ENCODE measurements around the gene COMMD6. TPM values are rescaled to one million over a fixed set of nuclear protein-coding genes. Genes with fewer than 3 reads are reported as not detected.

The COMMD6 gene
- total and polyA plus RNA-seq, 2 of the 4 experiments (the other 2 are of a cell fraction), result 63.5 to 144 TPM

DNA sequence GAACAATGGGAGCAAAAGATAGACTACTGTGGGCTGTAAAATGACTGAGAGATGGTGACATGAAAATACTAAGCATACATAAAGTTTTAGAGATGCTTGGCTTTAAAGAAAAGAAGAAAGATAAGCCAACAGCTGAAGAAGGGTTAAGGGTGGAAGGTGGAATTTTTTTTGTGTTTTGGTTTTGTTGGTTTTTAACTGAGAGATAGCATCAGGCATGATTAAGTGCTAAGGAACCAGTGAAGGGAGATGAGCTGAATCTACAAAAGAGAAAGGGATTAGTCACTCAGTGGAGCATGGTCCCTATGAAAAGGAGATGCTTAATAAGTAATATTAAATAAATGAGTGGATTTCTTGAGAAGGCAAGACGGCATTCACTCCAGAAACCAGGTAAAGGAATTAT lies 43.1 kb downstream of the COMMD6 start:
- CTCF ChIA-PET, result no interaction called here
- 0 out of 3 replicates have a peak overlapping the region, but pooled peaks have one; percentile 20 for H2BK15ac ChIP-seq (ENCODE audit: low read depth, low read length)
- POLR2A ChIA-PET (ENCODE audit: unreplicated experiment), result no interaction called here
- no peaks in the 10 kb centered on the region for H3K36me3 ChIP-seq (ENCODE audit: control insufficient read depth, insufficient read depth, low read length)
- H3K14ac ChIP-seq (replicated peaks; ENCODE audit: low read depth, low read length), result no peak overlapping the region
- DNase-seq (peak; percentile 22), ATAC-seq (ENCODE audit: low read depth) (0 out of 2 replicates have a peak, but pooled peaks have one; percentile 21)
- H4K20me1 ChIP-seq (ENCODE audit: insufficient read depth, low read length), result no peaks in the 10 kb centered on the region
- no peak overlapping the region for H3K4me2 ChIP-seq (ENCODE audit: low read depth, low read length)
- H3K56ac ChIP-seq (ENCODE audit: extremely low read depth, insufficient read depth, low read length), result no peak overlapping the region
- H3K4ac ChIP-seq (ENCODE audit: low read depth, low read length), result no peak overlapping the region
- H3K18ac ChIP-seq (ENCODE audit: low read depth, low read length), result peak overlapping the region; percentile 47; the same call in 1 of the 2 replicates
- dilution Hi-C loops (cut with HindIII; ENCODE audit: low sequenced_read_pairs, unreplicated experiment) (no loop called here), in situ Hi-C loops (cut with MboI; ENCODE audit: low sequenced_read_pairs) (no loop called here), intact Hi-C loops (cut with micrococcal nuclease) (no loop called here)
- H4K8ac ChIP-seq (ENCODE audit: low read depth in 2 of 2, low read length in 2 of 2), result no peak overlapping the region
- H3K9me1 ChIP-seq (ENCODE audit: insufficient read depth, low read length), result 0 out of 2 replicates have a peak, but pooled peaks cover 3% of the 10 kb centered on the region
- H3K27ac ChIP-seq (ENCODE audit: insufficient read depth, low read length), result no peak overlapping the region
- H3K9me3 ChIP-seq (ENCODE audit: control insufficient read depth, insufficient read depth, low read length), result peaks cover 3% of the 10 kb centered on the region; the same call in 1 of the 2 replicates
- H2AK9ac ChIP-seq (replicated peaks; ENCODE audit: low read depth, low read length, poor library complexity), result no peak overlapping the region
- H2AK5ac ChIP-seq (ENCODE audit: low read depth, low read length), result 0 out of 2 replicates have a peak overlapping the region, but pooled peaks have one; percentile 35
- H2BK20ac ChIP-seq (ENCODE audit: low read depth, low read length), result peak overlapping the region; percentile 35; the same call in 1 of the 2 replicates
- no CpG with 5 or more reads among the region's 1 CpG for WGBS, 2 experiments (ENCODE audit: extremely low coverage in 2 of 2, insufficient read length in 1 of 2)
- no peaks in the 10 kb centered on the region for H3K27me3 ChIP-seq (ENCODE audit: control insufficient read depth, insufficient read depth, low read length)
- H2BK120ac ChIP-seq (ENCODE audit: low read depth, low read length), result no peak overlapping the region
- no peak overlapping the region for H2AFZ ChIP-seq (replicated peaks; ENCODE audit: low read length, poor library complexity)
- H4K5ac ChIP-seq (ENCODE audit: low read depth, low read length), result no peak overlapping the region
- H3K23ac ChIP-seq (ENCODE audit: low read depth, low read length), result no peak overlapping the region
- no peak overlapping the region for H3K9ac ChIP-seq (ENCODE audit: low read depth, low read length)
- H3K4me1 ChIP-seq (ENCODE audit: control insufficient read depth, insufficient read depth, low read length), result peaks cover 6% of the 10 kb centered on the region
- TF ChIP-seq, protein P1, sequence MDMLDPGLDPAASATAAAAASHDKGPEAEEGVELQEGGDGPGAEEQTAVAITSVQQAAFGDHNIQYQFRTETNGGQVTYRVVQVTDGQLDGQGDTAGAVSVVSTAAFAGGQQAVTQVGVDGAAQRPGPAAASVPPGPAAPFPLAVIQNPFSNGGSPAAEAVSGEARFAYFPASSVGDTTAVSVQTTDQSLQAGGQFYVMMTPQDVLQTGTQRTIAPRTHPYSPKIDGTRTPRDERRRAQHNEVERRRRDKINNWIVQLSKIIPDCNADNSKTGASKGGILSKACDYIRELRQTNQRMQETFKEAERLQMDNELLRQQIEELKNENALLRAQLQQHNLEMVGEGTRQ (IDR thresholded peaks at IDR 0.05; ENCODE audit: low read depth, low read length), result no peak
- TF ChIP-seq SMC3 (IDR thresholded peaks at IDR 0.05; ENCODE audit: low read depth, low read length), result no peak
- TF ChIP-seq NFE2L2 (IDR thresholded peaks at IDR 0.05; ENCODE audit: low read depth, low read length), result no peak
- TF ChIP-seq RFX5 (IDR thresholded peaks at IDR 0.05; ENCODE audit: low read depth, low read length), result no peak
- TF ChIP-seq RAD21 (IDR thresholded peaks at IDR 0.05; ENCODE audit: low read length), result no peak
- TF ChIP-seq MAZ (IDR thresholded peaks at IDR 0.05; ENCODE audit: borderline replicate concordance, low read depth, low read length), result no peak
- no peak for TF ChIP-seq CEBPB (IDR thresholded peaks at IDR 0.05; ENCODE audit: low read depth, low read length)
- no peak for TF ChIP-seq FOS (IDR thresholded peaks at IDR 0.05; ENCODE audit: low read depth, low read length)
- TF ChIP-seq BHLHE40 (IDR thresholded peaks at IDR 0.05; ENCODE audit: low read depth, low read length), result no peak
- no peak for TF ChIP-seq MXI1 (IDR thresholded peaks at IDR 0.05; ENCODE audit: borderline replicate concordance, low read depth, low read length)
- no peak overlapping the region for H3K4me3 ChIP-seq (ENCODE audit: insufficient read depth, low read depth, low read length)
- BruUV-seq (replicated peaks), result no TSS peak
- no peak overlapping the region for H4K91ac ChIP-seq (ENCODE audit: insufficient read depth, low read depth, low read length)
- no peaks in the 10 kb centered on the region for H3K79me1 ChIP-seq (ENCODE audit: low read depth in 1 of 2, low read length in 2 of 2)
- H2BK5ac ChIP-seq (ENCODE audit: low read depth, low read length, poor library complexity, severe bottlenecking), result no peak overlapping the region

All from IMR-90 (cell line).